ENCODE data around the gene LATS2. TPM values are rescaled to one million over a fixed set of nuclear protein-coding genes. Genes with fewer than 3 reads are reported as not detected.

LATS2 gene
- total RNA-seq, 1 donor from 2014 or later: 25.8 TPM

GRCh38 chr13:21088534-21088933 is 27.1 kb upstream of the LATS2 start:
- H3K27ac ChIP-seq: no peak overlapping the region
- intact Hi-C loops (cut with DNase I): no loop called here
- H3K36me3 ChIP-seq: no peaks in the 10 kb centered on the region
- no peak for DNase-seq (ENCODE audit: extremely low spot score in 2 of 2)
- no peak overlapping the region for H3K4me3 ChIP-seq
- TF ChIP-seq, protein P1, sequence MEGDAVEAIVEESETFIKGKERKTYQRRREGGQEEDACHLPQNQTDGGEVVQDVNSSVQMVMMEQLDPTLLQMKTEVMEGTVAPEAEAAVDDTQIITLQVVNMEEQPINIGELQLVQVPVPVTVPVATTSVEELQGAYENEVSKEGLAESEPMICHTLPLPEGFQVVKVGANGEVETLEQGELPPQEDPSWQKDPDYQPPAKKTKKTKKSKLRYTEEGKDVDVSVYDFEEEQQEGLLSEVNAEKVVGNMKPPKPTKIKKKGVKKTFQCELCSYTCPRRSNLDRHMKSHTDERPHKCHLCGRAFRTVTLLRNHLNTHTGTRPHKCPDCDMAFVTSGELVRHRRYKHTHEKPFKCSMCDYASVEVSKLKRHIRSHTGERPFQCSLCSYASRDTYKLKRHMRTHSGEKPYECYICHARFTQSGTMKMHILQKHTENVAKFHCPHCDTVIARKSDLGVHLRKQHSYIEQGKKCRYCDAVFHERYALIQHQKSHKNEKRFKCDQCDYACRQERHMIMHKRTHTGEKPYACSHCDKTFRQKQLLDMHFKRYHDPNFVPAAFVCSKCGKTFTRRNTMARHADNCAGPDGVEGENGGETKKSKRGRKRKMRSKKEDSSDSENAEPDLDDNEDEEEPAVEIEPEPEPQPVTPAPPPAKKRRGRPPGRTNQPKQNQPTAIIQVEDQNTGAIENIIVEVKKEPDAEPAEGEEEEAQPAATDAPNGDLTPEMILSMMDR (IDR thresholded peaks at IDR 0.05): no peak
- no peak for TF ChIP-seq POLR2AphosphoS5 (IDR thresholded peaks at IDR 0.05; ENCODE audit: insufficient read depth in 1 of 2, low read depth in 1 of 2)
- no peak for TF ChIP-seq POLR2A (IDR thresholded peaks at IDR 0.05)
- no peaks in the 10 kb centered on the region for H3K27me3 ChIP-seq
- no peaks in the 10 kb centered on the region for H3K9me3 ChIP-seq
- H3K4me1 ChIP-seq: no peaks in the 10 kb centered on the region

GRCh38 chr13:21086929-21087328 is 25.5 kb upstream of the LATS2 start:
- no peak overlapping the region for H3K4me3 ChIP-seq
- no peaks in the 10 kb centered on the region for H3K4me1 ChIP-seq
- no peaks in the 10 kb centered on the region for H3K36me3 ChIP-seq
- TF ChIP-seq POLR2AphosphoS5 (IDR thresholded peaks at IDR 0.05; ENCODE audit: insufficient read depth in 1 of 2, low read depth in 1 of 2) (no peak), POLR2A (IDR thresholded peaks at IDR 0.05) (no peak)
- TF ChIP-seq, protein P1 (IDR thresholded peaks at IDR 0.05): no peak
- no peaks in the 10 kb centered on the region for H3K9me3 ChIP-seq
- no peak overlapping the region for H3K27ac ChIP-seq
- H3K27me3 ChIP-seq: no peaks in the 10 kb centered on the region
- no peak for DNase-seq (ENCODE audit: extremely low spot score in 2 of 2)
- intact Hi-C loops (cut with DNase I): no loop called here

DNA sequence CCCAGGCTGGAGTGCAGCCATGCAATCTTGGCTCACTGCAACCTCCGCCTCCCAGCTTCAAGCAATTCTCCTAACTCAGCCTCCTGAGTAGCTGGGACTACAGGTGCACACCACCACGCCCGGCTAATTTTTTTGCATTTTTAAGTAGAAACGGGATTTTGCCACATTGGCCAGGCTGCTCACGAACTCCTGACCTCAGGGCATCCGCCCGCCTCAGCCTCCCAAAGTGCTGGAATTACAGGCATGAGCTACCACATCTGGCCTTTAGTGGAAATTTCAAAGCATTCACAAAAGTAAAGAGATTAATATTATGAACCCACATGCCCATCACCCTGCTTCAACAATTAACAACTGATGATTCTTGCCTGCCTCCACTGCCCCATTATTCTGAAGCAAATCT is 20.5 kb upstream of the LATS2 start:
- no peak for TF ChIP-seq POLR2A (IDR thresholded peaks at IDR 0.05)
- no peak for TF ChIP-seq POLR2AphosphoS5 (IDR thresholded peaks at IDR 0.05; ENCODE audit: insufficient read depth in 1 of 2, low read depth in 1 of 2)
- TF ChIP-seq, protein P1 (IDR thresholded peaks at IDR 0.05): no peak
- H3K27ac ChIP-seq: no peak overlapping the region
- peaks cover 13% of the 10 kb centered on the region for H3K4me1 ChIP-seq
- H3K9me3 ChIP-seq: no peaks in the 10 kb centered on the region
- intact Hi-C loops (cut with DNase I): no loop called here
- H3K4me3 ChIP-seq: no peak overlapping the region
- no peak for DNase-seq (ENCODE audit: extremely low spot score in 2 of 2)
- no peaks in the 10 kb centered on the region for H3K27me3 ChIP-seq
- H3K36me3 ChIP-seq: no peaks in the 10 kb centered on the region

DNA sequence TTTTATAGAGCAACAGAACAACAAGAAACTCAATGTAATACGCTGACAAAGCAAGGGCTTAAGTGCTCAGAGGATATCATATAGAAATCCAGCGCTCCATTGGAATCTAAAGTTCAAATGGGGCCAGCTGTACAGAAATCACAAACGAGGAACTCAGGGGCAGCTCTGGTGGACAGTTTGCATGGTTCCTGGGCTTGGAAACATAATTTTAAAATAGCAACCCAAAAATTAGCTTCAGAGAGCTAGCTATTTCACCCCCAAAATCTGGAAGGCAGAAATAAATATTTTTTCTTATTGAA is 19.2 kb upstream of the LATS2 start:
- H3K4me3 ChIP-seq: no peak overlapping the region
- TF ChIP-seq POLR2A (IDR thresholded peaks at IDR 0.05): no peak
- TF ChIP-seq, protein P1 (IDR thresholded peaks at IDR 0.05): no peak
- no peak for TF ChIP-seq POLR2AphosphoS5 (IDR thresholded peaks at IDR 0.05; ENCODE audit: insufficient read depth in 1 of 2, low read depth in 1 of 2)
- intact Hi-C loops (cut with DNase I): no loop called here
- no peaks in the 10 kb centered on the region for H3K36me3 ChIP-seq
- peaks cover 22% of the 10 kb centered on the region for H3K4me1 ChIP-seq
- no peak for DNase-seq (ENCODE audit: extremely low spot score in 2 of 2)
- H3K27me3 ChIP-seq: no peaks in the 10 kb centered on the region
- H3K27ac ChIP-seq: no peak overlapping the region
- H3K9me3 ChIP-seq: no peaks in the 10 kb centered on the region

GRCh38 chr13:21079761-21080592 is 18.6 kb upstream of the LATS2 start:
- DNase-seq (ENCODE audit: extremely low spot score in 2 of 2): no peak
- no peaks in the 10 kb centered on the region for H3K9me3 ChIP-seq
- intact Hi-C loops (cut with DNase I): loop anchor here (10.0 kb wide), 1 partner anchor 135 kb away; no protein-coding TSS in a partner anchor
- TF ChIP-seq, protein P1 (IDR thresholded peaks at IDR 0.05): no peak
- TF ChIP-seq POLR2AphosphoS5 (IDR thresholded peaks at IDR 0.05; ENCODE audit: insufficient read depth in 1 of 2, low read depth in 1 of 2) (peak in 1 of 2 donors; percentile 39), POLR2A (IDR thresholded peaks at IDR 0.05) (no peak)
- no peaks in the 10 kb centered on the region for H3K36me3 ChIP-seq
- H3K27me3 ChIP-seq: no peaks in the 10 kb centered on the region
- H3K4me1 ChIP-seq: peaks cover 28% of the 10 kb centered on the region
- peak overlapping the region in 1 of 2 donors; percentile 12 for H3K4me3 ChIP-seq
- peak overlapping the region; percentile 20 for H3K27ac ChIP-seq
